Progenitor cell of endocrine pancreas (in vitro differentiated cells): ENCODE measurements around the gene TALDO1. TPM values are rescaled to one million over a fixed set of nuclear protein-coding genes. Genes with fewer than 3 reads are reported as not detected.
A peak's percentile ranks its signal among the peaks of the same experiment; 100 is the strongest.
"Not testable (repeated sequence)": the region's sequence is repeated elsewhere in the genome, so short reads cannot be mapped to it uniquely, and the experiment has no call there.

Experiments used
- DNase-seq: peaks from one replicate; pipeline ENCODE4 v3.0.0; 2021; ENCODE audit warnings: low spot score; ENCODE audit not compliant: unreplicated experiment
- H3K27ac Mint-ChIP-seq: 2 replicates; pipeline ENCODE4 v1.8.0; 2021; ENCODE audit warnings: mild to moderate bottlenecking, moderate library complexity, mixed read lengths
- H3K27me3 Mint-ChIP-seq: 2 replicates; pipeline ENCODE4 v1.8.0; 2021; ENCODE audit warnings: mixed read lengths
- H3K36me3 Mint-ChIP-seq: 2 replicates; pipeline ENCODE4 v1.8.0; 2022; ENCODE audit warnings: mixed read lengths; ENCODE audit not compliant: insufficient read depth
- H3K4me1 Mint-ChIP-seq: 2 replicates; pipeline ENCODE4 v1.8.0; 2021; ENCODE audit warnings: low read depth, mixed read lengths
- H3K4me3 Mint-ChIP-seq: 2 replicates; pipeline ENCODE4 v1.8.0; 2021; ENCODE audit warnings: low read depth, mild to moderate bottlenecking, moderate library complexity, mixed read lengths
- H3K9me3 Mint-ChIP-seq: 2 replicates; pipeline ENCODE4 v1.8.0; 2021; ENCODE audit warnings: low read depth, mixed read lengths
- CTCF ChIP-seq: fragments of 200-600 bp; sonication (generic); IDR thresholded peaks from one replicate; pipeline ENCODE4 v1.5.0; 2021; ENCODE audit warnings: antibody characterized with exemption, mild to moderate bottlenecking; ENCODE audit not compliant: unreplicated experiment
- total RNA-seq: library from RNA; stranded (reverse); gene quantifications from 2 replicates; pipeline ENCODE4 v1.2.1, GENCODE V29; 2021

TALDO1 gene
- total RNA-seq, 1 donor from 2014 or later: 112 TPM

- no peak for TF ChIP-seq CTCF
- no peak overlapping the region for H3K27ac Mint-ChIP-seq
- H3K4me3 Mint-ChIP-seq: no peak overlapping the region
- no peaks in the 10 kb centered on the region for H3K9me3 Mint-ChIP-seq
- no peak for DNase-seq
- no peaks in the 10 kb centered on the region for H3K4me1 Mint-ChIP-seq
- H3K27me3 Mint-ChIP-seq: peaks cover 4% of the 10 kb centered on the region
- H3K36me3 Mint-ChIP-seq: peaks cover 2% of the 10 kb centered on the region
These were observed 17.7 kb upstream of the TALDO1 start for GRCh38 chr11:729492-730074.

DNA sequence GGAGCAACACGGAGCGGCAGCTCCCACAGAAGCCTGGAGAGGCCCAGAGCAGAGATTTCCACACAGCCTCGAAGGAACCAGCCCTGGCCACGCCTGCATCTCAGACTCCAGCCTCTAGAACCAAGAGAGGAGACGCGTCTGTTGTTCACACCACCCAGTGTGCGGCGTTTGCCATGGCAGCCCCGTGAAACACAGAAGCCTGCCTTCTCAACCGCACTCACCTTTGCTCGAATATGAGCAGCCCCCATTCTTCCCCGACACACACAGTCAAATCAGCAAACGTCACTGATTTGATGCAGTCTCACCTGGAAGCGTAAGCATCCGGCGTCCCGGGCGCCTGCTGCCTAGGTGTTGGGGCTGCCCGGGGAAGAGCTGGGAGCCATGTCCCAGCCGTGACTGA lies 14.2 kb upstream of the TALDO1 start:
- no peak for DNase-seq
- Mint-ChIP-seq H3K4me3 (no peak overlapping the region), H3K27me3 (peaks cover 3% of the 10 kb centered on the region), H3K27ac (no peak overlapping the region), H3K9me3 (no peaks in the 10 kb centered on the region), H3K4me1 (peaks cover 4% of the 10 kb centered on the region), H3K36me3 (peaks cover 5% of the 10 kb centered on the region)
- no peak for TF ChIP-seq CTCF

GRCh38 chr11:734541-734940 lies 12.7 kb upstream of the TALDO1 start:
- peak overlapping the region; percentile 87 for H3K27ac Mint-ChIP-seq
- not testable (repeated sequence) for H3K4me1 Mint-ChIP-seq, H3K27me3 Mint-ChIP-seq, H3K36me3 Mint-ChIP-seq, H3K9me3 Mint-ChIP-seq, H3K4me3 Mint-ChIP-seq, DNase-seq

- H3K36me3 Mint-ChIP-seq: peaks cover 5% of the 10 kb centered on the region
- peak overlapping the region; percentile 31 for H3K27ac Mint-ChIP-seq
- no peak for DNase-seq
- H3K9me3 Mint-ChIP-seq: no peaks in the 10 kb centered on the region
- H3K27me3 Mint-ChIP-seq: peaks cover 4% of the 10 kb centered on the region
- peaks cover 4% of the 10 kb centered on the region for H3K4me1 Mint-ChIP-seq
- TF ChIP-seq CTCF: no peak
- H3K4me3 Mint-ChIP-seq: no peak overlapping the region
These were observed 9.9 kb upstream of the TALDO1 start for GRCh38 chr11:737366-737765.

DNA sequence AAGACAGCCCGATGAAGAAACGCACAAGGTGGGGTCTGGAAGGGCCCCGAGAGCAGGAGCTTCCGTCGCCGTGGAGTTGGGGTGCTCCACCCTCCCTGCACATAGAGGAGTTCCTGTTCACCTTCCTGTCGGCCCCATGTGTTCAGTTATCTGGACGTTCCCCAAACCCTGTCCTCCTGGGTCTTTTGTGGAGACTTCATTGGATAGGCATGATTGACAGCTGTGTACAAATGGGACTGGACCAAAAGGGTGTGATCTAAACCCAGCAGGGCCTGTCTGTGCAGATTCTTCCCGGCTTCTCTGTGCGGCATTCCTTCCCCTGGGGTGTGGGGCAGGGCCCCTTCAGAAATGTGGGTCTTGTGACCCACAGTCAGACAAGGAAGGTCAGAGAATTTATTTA lies 9.4 kb upstream of the TALDO1 start:
- not testable (repeated sequence) for H3K27me3 Mint-ChIP-seq, H3K36me3 Mint-ChIP-seq, H3K27ac Mint-ChIP-seq, DNase-seq, H3K4me1 Mint-ChIP-seq, H3K9me3 Mint-ChIP-seq, H3K4me3 Mint-ChIP-seq

DNA sequence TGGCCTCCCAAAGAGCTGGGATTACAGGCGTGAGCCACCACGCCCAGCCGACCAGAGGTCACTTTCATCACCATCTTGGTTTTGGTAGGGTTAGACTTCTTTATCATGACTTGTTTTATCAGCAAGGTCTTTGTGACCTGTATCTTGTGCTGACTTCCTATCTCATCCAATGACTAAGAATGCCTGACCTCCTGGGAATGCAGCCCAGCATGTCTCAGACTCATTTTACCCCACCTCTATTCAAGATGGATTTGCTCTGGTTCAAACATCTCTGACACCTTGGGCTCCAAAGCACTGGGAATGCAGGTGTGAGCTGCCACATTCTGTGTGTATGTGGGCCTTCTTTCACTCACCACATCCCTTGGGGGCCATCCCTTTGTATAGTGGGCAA lies 5.1 kb upstream of the TALDO1 start:
- H3K9me3 Mint-ChIP-seq: no peaks in the 10 kb centered on the region
- H3K4me3 Mint-ChIP-seq: no peak overlapping the region
- no peak overlapping the region for H3K27ac Mint-ChIP-seq
- no peaks in the 10 kb centered on the region for H3K36me3 Mint-ChIP-seq
- peaks cover 9% of the 10 kb centered on the region for H3K27me3 Mint-ChIP-seq
- H3K4me1 Mint-ChIP-seq: peaks cover 7% of the 10 kb centered on the region
- DNase-seq: no peak
- no peak for TF ChIP-seq CTCF
